GM23248 (cell line): Measurements from ENCODE around the gene PSD.

ENCODE experiments used
- EZH2 ChIP-seq: fragments of 200-600 bp; sonication (generic); IDR thresholded peaks from 2 replicates; pipeline ENCODE4 v1.6.1; 2018; ENCODE audit warnings: antibody characterized with exemption, mild to moderate bottlenecking; ENCODE audit not compliant: insufficient read depth, poor library complexity, severe bottlenecking
- EZH2phosphoT487 ChIP-seq: fragments of 200-600 bp; sonication (generic); IDR thresholded peaks from 2 replicates; pipeline ENCODE4 v1.6.1; 2018; ENCODE audit warnings: antibody characterized with exemption, moderate library complexity, mild to moderate bottlenecking, low read depth; ENCODE audit not compliant: insufficient read depth

DNA sequence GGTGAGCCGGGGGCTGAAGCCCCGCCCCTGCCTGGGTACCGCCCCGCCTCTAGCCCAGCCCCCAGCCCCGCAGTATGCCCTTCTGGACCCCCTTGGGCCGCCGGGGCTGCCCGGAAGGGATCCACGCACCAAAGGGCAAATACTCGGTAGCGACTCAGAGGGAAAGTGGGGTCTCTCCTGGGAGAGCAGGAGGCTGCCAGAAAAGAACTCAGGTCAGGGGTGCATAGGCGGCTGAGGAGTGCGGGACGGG lies 2.8 kb upstream of the PSD start:
- TF ChIP-seq EZH2 (no peak), EZH2phosphoT487 (no peak)
